Tibial nerve (tissue), 3 donors: ENCODE results near the gene SYNPO2.

Experiments
- POLR2A ChIP-seq, 2 donors: fragments of 450-650 bp; IDR thresholded peaks; one replicate each; pipeline ENCODE4 v1.6.1; 2017; ENCODE audit warnings: antibody characterized with exemption in 2 of 2, mild to moderate bottlenecking in 2 of 2, moderate library complexity in 2 of 2
- TF ChIP-seq, protein P1 (sequence below), 5 experiments: fragments of 200-600 bp in 3 of 5; fragments of 450-650 bp in 2 of 5; sonication (generic) in 3 of 5; IDR thresholded peaks; one replicate each; pipeline ENCODE4 v1.5.1; 2016 to 2019; ENCODE audit warnings: antibody characterized with exemption in 5 of 5, mild to moderate bottlenecking in 3 of 5, moderate library complexity in 2 of 5

- TF ChIP-seq, protein P1, sequence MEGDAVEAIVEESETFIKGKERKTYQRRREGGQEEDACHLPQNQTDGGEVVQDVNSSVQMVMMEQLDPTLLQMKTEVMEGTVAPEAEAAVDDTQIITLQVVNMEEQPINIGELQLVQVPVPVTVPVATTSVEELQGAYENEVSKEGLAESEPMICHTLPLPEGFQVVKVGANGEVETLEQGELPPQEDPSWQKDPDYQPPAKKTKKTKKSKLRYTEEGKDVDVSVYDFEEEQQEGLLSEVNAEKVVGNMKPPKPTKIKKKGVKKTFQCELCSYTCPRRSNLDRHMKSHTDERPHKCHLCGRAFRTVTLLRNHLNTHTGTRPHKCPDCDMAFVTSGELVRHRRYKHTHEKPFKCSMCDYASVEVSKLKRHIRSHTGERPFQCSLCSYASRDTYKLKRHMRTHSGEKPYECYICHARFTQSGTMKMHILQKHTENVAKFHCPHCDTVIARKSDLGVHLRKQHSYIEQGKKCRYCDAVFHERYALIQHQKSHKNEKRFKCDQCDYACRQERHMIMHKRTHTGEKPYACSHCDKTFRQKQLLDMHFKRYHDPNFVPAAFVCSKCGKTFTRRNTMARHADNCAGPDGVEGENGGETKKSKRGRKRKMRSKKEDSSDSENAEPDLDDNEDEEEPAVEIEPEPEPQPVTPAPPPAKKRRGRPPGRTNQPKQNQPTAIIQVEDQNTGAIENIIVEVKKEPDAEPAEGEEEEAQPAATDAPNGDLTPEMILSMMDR (IDR thresholded peaks at IDR 0.05) = no peak
- TF ChIP-seq POLR2A (IDR thresholded peaks at IDR 0.05) = no peak
These were observed 199.0 kb downstream of the SYNPO2 start for GRCh38 chr4:119087656-119088055.
